Measurements from ENCODE around the gene KLRK1.
A peak's percentile ranks its signal among the peaks of the same experiment; 100 is the strongest.
"Not testable (repeated sequence)": the region's sequence is repeated elsewhere in the genome, so short reads cannot be mapped to it uniquely, and the experiment has no call there.

Gene KLRK1

GRCh38 chr12:10389904-10390303, at the start of gene KLRK1:
Gene KLRK1, minus strand, starts transcription at chr12:10390041. Its CDS starts 1,231 bp downstream, at chr12:10388810.
- FAIRE-seq (peak; percentile 38), DNase-seq (ENCODE audit: extremely low spot score, insufficient read length, low read depth) (no peak)

GRCh38 chr12:10437601-10438000, 47.8 kb upstream of the KLRK1 start:
- not testable (repeated sequence) for DNase-seq (ENCODE audit: extremely low spot score, insufficient read length, low read depth); FAIRE-seq

- not testable (repeated sequence) for DNase-seq (ENCODE audit: extremely low spot score, insufficient read length, low read depth); FAIRE-seq
Measured at GRCh38 chr12:10435816-10436215, 46.0 kb upstream of the KLRK1 start, which contains the start of gene KLRC2. Gene KLRC2, minus strand, starts transcription at chr12:10436010. Its CDS starts 24 bp downstream, at chr12:10435986.

- not testable (repeated sequence) for DNase-seq (ENCODE audit: extremely low spot score, insufficient read length, low read depth)
- peak; percentile 21 for FAIRE-seq
Measured at GRCh38 chr12:10430623-10431022, 40.8 kb upstream of the KLRK1 start.

GRCh38 chr12:10425938-10426337, 36.1 kb upstream of the KLRK1 start:
- not testable (repeated sequence) for FAIRE-seq; DNase-seq (ENCODE audit: extremely low spot score, insufficient read length, low read depth)

- not testable (repeated sequence) for FAIRE-seq; DNase-seq (ENCODE audit: extremely low spot score, insufficient read length, low read depth)
Measured at GRCh38 chr12:10424260-10424899, 34.5 kb upstream of the KLRK1 start.

GRCh38 chr12:10422159-10422558, 32.3 kb upstream of the KLRK1 start:
- DNase-seq (ENCODE audit: extremely low spot score, insufficient read length, low read depth), result not testable (repeated sequence)
- FAIRE-seq, result peak; percentile 80

GRCh38 chr12:10420334-10420733, 30.5 kb upstream of the KLRK1 start, which contains the start of gene KLRC3:
Gene KLRC3, minus strand, starts transcription at chr12:10420595. Its CDS starts 45 bp downstream, at chr12:10420550.
- FAIRE-seq; DNase-seq (ENCODE audit: extremely low spot score, insufficient read length, low read depth): not testable (repeated sequence)

- FAIRE-seq (no peak), DNase-seq (ENCODE audit: extremely low spot score, insufficient read length, low read depth) (no peak)
Measured at GRCh38 chr12:10409392-10409791, 19.6 kb upstream of the KLRK1 start, which contains the start of gene KLRC4. Gene KLRC4, minus strand, starts transcription at chr12:10409757. Its CDS starts 182 bp downstream, at chr12:10409575.

- DNase-seq (ENCODE audit: extremely low spot score, insufficient read length, low read depth) (no peak), FAIRE-seq (no peak)
Measured at GRCh38 chr12:10408842-10409241, 19.0 kb upstream of the KLRK1 start.

- FAIRE-seq, result no peak
- DNase-seq (ENCODE audit: extremely low spot score, insufficient read length, low read depth), result no peak
Measured at GRCh38 chr12:10406725-10407124, 16.9 kb upstream of the KLRK1 start.

- DNase-seq (ENCODE audit: extremely low spot score, insufficient read length, low read depth) (no peak), FAIRE-seq (no peak)
Measured at GRCh38 chr12:10405294-10405693, 15.5 kb upstream of the KLRK1 start.

- FAIRE-seq (no peak), DNase-seq (ENCODE audit: extremely low spot score, insufficient read length, low read depth) (no peak)
Measured at GRCh38 chr12:10404798-10405197, 15.0 kb upstream of the KLRK1 start.

- DNase-seq (ENCODE audit: extremely low spot score, insufficient read length, low read depth) (no peak), FAIRE-seq (peak; percentile 9)
Measured at GRCh38 chr12:10400829-10401228, 11.0 kb upstream of the KLRK1 start.

- DNase-seq (ENCODE audit: extremely low spot score, insufficient read length, low read depth) (no peak), FAIRE-seq (no peak)
Measured at GRCh38 chr12:10398168-10398567, 8.3 kb upstream of the KLRK1 start.

- DNase-seq (ENCODE audit: extremely low spot score, insufficient read length, low read depth) (no peak), FAIRE-seq (no peak)
Measured at GRCh38 chr12:10397296-10397695, 7.5 kb upstream of the KLRK1 start.

- not testable (repeated sequence) for DNase-seq (ENCODE audit: extremely low spot score, insufficient read length, low read depth)
- FAIRE-seq, result peak; percentile 53
Measured at GRCh38 chr12:10396176-10396575, 6.3 kb upstream of the KLRK1 start.

- DNase-seq (ENCODE audit: extremely low spot score, insufficient read length, low read depth) (no peak), FAIRE-seq (peak; percentile 83)
Measured at GRCh38 chr12:10395390-10395998, 5.7 kb upstream of the KLRK1 start.

- not testable (repeated sequence) for DNase-seq (ENCODE audit: extremely low spot score, insufficient read length, low read depth); FAIRE-seq
Measured at GRCh38 chr12:10394531-10395152, 4.8 kb upstream of the KLRK1 start.

GRCh38 chr12:10393291-10393690, 3.5 kb upstream of the KLRK1 start:
- DNase-seq (ENCODE audit: extremely low spot score, insufficient read length, low read depth) (no peak), FAIRE-seq (no peak)
